Heart left ventricle (tissue), 13 donors: ENCODE results near the gene SUPT6H.

Source experiments
- CTCF ChIP-seq, 12 donors: fragments of 200-600 bp; sonication (generic) in 4 of 12; IDR thresholded peaks; one replicate each; pipeline versions ENCODE4 v1.5.0 to v1.8.0; 2018 to 2022; ENCODE audit warnings: antibody characterized with exemption in 12 of 12, mild to moderate bottlenecking in 5 of 12
- POLR2A ChIP-seq, 2 donors: fragments of 450-650 bp; IDR thresholded peaks; one replicate each; pipeline ENCODE4 v1.6.1; 2017; ENCODE audit warnings: antibody characterized with exemption in 2 of 2, mild to moderate bottlenecking in 2 of 2, moderate library complexity in 2 of 2
- donor health status: ischemic (EF 13 %, LVEDD 7.1; RV severe dilation, severe dysfunction).
- donor health status: DM: no; HTN: yes; CAD: no.
- donor health status: DM: no; HTN: no; CAD: no.
- donor health status: ischemic (EF 25% LVEDD 6.9; RV normal size, moderate dysfunction).
- donor health status: ischemic (EF 25% LVEDD 5.7; RV mildly dilated, moderate dysfunction).
- donor health status: ischemic (EF 35%, LVEDD 5.7; RV mildly dilated, moderate dysfunction).
- donor health status: nonischemic (EF 11% LVEDD 7.7; RV severe dilation, severe dysfunction).
- donor health status: DM: yes; HTN: yes; CAD: no.
- donor health status: PGD.
- donor health status: ischemic (EF 29% LVEDD 5.4; RV normal size, mild dysfunction).
- donor health status: nonischemic (EF 23%, LVEDD 6.1; RV moderate dilation, normal function).

- TF ChIP-seq CTCF (IDR thresholded peaks at IDR 0.05), result no peak
- TF ChIP-seq POLR2A (IDR thresholded peaks at IDR 0.05), result no peak
These were observed 6.8 kb upstream of the SUPT6H start for GRCh38 chr17:28655160-28655559.
